M059J (cell line): Measurements from ENCODE around the gene CLTCL1. TPM values are rescaled to one million over a fixed set of nuclear protein-coding genes. Genes with fewer than 3 reads are reported as not detected.

Experiments
- DNase-seq: peaks from one replicate; pipeline ENCODE4 v3.0.0-alpha.2; 2012; ENCODE audit warnings: low read depth
- total RNA-seq: library from RNA; depleted of rRNA; stranded (reverse); fragments of >200 nt; shearing (Covaris generic); gene quantifications from 2 replicates; pipeline ENCODE4 v1.2.3, GENCODE V29; 2014

Gene CLTCL1
- total RNA-seq, 1 experiment from 2014 or later: 5.8 TPM

DNA sequence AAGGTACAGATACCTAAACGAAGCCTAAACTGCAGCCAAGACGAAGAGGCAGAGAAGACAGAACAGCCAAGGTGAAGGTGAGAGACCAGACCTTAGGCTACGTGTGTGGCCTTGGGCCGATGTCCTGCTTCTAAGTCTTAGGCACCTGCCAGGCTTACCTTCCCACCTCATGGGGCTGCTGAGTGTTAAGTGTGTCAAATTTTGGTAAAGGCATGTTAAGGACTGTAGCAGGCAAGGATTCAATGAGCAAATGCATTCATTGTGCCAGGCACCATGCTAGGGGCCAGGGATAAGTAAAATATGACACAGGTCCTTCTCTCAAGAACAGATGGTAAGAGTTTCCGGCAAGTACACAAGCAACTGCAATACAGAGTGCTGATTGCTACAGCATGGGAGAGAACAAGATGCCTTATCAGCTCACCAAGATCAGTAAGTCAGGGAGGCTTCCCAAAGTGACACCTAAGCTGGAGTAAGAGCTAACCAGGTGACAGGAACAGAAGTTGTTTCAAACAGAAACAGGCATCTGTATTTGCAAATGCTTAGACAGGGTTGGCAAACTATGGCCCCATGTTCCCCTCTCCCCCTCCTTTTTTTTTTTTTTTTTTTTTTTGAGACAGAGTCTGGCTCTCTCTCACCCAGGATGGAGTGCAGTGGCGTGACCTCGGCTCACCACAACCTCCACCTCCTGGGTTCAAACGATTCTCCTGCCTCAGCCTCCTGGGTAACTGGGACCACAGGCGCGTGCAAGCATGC is 46.7 kb downstream of the CLTCL1 start:
- no peak for DNase-seq

DNA sequence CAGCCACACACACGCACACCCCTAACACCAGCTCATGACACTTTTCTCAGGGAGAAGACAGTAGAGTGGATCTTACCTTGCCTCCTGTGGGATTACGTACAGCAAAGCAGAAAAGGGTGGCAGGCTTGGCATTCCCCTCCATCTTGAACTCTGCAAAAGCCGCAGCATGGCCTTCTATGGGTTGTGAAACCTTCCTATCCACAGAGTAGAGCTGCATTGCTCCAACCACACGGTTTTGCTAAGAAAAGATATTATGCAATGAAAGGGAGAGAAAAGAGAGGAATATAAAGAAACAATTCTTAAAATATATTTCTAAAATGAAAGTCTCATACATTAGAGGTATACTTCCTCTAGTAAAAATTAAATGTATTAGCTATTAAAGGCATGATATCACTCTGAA is 48.8 kb downstream of the CLTCL1 start:
- DNase-seq: no peak

DNA sequence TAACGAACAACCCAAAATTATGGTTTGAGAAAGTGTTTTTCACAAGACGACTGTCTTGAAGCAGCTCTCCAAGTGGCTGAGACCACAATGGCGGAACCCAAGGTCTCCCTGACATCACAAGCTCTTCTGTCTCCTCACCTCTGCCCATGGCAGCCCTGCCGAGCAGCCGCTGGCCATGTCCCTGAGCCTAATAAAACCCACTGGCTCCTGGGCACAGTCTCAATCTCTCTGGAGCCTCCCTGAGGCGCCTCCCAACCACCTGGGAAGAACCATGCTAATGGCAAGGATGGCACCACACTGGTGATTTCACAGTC is 50.0 kb downstream of the CLTCL1 start:
- DNase-seq: no peak

DNA sequence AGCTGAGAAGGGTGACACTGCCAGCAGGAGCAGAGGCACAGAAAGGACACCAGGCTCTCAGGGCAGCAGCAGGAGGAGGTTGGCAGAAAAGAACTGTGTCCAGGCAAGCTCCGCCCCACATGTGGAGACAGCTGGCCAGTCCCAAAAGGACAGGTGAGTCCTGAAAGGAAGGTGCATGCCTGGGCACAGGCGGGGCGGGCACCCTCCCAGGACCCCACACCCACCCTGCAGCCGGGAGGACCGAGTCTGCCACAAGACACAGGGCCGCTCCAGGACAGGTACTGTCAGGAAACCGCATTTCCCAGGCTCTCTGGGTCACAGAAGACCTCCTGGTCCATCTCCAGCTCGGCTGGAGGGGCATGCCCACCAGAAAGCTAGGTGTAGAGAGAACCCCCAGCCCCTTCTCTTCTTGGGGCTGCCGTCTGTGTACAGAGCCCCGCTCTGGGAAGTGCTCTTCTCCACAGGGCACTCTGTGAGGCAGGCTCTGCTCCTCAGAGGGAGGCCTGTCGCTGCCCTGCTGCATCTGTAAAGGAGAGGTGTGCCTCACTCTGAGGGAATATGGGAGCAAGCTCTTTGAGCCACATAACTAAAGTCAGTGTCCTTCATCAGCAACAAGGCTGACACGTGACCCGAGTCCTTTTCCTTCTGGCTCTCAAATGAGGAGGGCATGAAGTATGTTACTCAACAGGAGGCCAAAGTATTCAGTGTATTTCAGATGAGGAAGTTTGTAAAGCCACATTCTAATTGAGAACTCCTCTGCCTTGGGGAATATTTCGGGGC is 50.5 kb downstream of the CLTCL1 start:
- DNase-seq: no peak

DNA sequence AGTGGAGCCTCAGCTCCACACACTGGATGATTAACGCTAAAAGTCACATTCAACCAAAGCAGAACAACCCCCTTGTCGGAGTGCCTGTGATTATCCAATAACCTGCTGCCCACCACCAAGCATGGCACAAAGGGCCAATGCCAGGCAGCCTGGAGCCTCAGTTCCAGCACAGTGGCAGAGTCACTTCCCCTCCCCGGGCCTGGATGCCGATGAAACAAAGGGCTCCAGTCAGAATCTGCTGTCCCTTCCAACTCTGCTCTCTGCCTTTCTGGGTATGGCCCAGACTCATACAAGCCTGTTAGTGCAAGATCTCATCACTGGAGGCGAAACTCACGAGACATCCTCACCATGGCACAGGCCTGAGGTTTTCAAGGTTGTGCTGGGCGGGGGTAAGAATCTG is 52.1 kb downstream of the CLTCL1 start:
- DNase-seq: no peak

DNA sequence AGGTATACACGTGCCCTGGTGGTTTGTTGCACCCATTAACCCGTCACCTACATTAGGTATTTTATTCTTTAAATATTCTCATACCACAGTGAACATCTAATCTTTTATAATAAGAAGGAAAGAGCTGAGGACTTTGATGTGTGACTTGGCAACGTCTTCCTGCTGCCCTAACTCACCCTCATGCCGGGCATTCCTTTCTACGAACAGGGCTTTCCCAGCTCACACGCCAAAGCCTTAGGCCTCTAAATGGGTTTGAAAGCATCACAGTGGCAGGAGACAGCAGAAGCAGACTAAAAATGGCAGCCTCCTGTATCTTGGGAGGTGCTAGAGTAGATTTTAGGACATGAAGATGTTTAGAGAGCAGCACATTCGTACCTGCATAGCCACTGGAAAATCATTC is 52.6 kb downstream of the CLTCL1 start:
- no peak for DNase-seq

DNA sequence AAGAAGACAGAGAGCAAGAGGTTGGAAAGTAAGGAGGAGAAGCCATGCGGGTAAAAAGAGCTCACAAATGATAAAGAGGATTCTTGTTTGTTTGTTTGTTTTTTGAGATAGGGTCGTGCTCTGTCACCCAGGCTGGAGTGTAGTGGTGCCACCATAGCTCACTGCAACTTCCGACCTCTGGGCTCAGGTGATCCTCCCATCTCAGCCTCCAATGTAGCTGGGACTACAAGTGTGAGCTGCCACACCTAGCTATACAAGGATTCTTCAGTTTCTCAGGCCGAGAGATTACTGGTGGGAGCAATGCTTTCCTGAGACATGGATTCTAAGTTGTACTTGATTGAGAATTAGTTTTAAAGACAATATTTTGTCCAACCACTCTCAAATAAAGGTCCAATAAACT is 55.6 kb downstream of the CLTCL1 start:
- no peak for DNase-seq

DNA sequence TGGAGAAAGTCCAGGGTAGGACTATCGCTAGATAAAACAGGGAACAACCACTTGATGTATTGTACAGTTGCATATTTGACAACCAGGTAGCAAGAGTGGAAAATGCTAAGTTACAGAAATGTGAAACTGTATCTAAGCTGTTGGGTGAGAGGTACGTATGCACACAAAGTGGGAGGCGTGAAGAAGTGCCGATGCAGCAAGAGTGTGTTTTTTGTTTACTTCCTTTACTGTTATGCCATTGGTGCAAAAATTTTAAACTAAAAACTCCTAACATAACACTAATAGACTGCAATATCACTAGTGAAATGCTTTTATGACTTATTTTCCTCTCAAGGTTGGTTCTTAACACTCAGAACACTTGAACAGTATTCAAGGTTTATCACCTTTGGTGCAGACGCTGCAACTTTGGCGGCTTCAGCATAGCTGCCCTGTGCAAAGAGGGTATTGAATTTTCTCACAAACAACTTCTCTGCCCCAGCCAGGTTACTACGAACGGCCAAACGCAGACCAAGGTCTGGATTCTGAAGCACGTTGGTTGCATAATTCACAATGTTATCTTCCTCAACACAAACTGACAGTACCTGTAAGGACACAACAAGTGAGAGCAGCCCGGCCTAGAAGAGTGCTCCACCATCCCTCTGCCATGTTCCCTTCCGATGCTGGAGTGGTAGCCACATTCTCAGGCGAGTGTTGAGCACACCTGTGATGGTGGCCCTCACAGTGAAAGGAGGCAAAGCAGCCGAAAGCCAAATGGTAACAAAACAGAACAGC is 57.2 kb downstream of the CLTCL1 start:
- DNase-seq: no peak

DNA sequence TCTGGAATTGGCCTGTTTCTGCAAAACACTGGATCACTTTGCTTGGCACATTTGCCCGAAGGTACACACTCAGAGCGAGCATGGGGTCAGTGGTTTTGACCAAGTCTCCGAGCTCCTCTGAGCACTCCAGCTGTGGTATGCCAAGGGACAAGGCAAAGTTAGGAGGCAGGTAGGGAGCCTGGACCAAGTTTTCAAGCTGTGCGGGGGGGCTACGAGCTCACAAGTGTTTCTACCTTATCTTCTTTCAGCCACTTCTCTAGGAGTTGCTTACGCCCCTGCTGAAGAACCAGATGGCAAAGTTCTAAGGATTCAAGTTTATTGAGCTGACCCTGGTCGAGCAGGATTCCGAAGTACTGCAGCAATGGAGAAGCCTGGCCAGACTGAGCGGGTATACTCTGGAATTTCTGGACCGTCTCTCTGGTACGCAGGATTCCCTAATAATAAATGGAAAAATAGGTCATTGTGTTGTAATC is 58.3 kb downstream of the CLTCL1 start:
- DNase-seq: no peak

DNA sequence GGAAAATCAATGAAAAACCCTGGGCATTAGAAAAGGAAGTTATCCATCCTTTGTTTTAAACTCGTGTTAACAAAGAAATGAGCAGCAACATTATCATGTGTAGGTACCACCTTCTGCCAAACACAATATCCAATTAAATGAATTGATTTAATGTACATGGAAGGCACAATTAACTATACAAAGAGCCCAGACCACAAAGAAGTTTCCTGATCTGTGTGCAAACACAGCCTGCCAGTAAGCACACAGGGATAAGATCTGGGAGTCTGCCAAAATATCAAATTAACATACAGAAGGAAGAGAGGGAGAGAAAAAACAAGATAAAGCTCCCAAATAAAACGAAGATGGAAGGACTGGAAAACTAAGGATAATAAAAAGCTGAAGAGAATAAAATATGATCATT is 58.9 kb downstream of the CLTCL1 start:
- no peak for DNase-seq

DNA sequence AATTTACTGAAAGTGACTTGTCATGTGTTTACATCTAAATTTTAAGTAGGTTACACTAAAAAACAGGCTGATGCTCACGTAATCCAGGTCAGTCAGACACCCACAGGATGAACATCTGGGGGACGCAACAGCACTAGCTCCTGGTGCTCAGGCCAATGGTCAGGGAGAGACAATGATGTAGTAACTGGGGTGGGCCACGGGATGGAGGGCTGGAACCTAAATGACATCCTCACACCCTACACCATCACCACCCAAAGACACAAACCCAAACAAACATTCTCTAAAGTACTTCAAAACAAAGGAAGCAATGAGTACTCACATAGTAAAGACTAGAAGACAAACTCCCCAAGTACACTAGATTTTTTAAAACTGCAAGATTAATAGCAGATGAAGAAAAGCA is 59.5 kb downstream of the CLTCL1 start:
- no peak for DNase-seq

DNA sequence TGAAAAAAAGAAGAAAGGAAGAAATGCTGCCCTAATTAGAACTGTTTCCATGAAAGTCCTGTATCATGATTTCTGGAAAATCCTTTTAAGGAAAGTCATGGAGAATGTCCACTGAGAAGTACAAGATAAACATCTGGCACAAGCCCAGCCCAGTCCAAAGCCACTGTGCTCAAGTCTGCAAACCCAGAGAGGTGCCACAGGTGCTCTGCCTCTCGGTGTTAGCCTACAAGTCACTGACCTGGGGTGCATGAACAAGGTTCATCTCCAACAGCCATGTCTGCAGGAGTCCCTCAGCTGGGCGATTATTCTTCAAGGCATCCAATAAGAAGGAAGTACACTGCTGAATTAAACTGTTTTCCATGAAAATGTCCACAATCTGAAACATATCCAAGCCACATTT is 61.9 kb downstream of the CLTCL1 start:
- DNase-seq: no peak

DNA sequence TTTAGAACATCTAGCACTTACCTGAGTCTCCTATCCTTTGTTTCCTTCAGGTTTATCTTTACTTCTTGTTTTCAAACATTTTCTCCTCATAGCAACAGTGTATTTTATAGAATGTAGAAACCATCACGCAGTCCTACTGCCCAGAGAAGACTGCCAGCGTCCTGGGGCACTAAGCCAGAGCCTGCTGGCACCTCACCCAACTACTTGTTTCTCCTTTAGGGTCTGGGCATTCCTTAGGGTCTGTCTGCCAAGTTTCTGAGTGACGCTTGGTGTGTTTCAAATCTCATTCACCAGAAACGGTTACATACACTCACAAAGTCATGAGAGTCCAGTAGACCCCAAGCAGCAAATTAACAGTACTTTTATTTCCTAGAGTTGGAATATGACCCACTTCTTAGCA is 63.3 kb downstream of the CLTCL1 start:
- DNase-seq: no peak

DNA sequence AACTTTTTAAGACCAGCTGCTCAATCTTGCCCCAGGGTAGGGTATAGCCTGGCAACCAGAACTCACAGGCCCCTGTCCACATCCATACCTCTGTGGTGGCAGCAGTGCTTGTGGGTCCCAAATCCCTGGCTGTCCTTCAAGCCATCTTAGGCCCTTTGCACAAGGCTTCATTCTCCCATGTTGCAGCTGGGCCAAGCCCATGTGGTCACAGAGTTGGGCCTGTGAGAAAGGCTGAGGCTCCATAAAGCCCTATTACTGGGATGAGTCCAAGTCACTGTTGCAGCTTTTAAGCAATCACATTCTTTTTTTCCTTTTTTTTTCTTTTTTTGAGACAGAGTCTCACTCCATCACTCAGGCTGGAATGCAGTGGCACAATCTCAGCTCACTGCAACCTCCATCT is 65.1 kb downstream of the CLTCL1 start:
- DNase-seq: no peak

DNA sequence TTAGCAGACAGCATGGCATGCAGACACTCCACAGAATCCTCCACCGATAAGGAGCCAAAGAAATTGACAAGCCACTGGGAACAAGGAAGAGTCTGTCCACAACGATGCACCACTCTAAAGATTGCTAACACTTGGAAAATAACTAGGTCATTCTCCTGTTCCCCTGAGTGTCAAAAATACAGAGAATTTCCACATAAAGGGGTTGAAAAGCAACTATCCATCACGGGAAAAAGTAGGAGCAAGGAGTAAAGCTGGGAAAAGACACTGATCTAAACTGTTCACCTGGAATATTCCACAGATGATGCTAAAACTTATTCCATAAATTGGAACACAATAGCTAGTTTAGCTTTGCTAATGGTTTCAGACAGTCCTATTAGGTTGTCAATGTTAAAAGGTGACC is 66.0 kb downstream of the CLTCL1 start:
- DNase-seq: no peak

DNA sequence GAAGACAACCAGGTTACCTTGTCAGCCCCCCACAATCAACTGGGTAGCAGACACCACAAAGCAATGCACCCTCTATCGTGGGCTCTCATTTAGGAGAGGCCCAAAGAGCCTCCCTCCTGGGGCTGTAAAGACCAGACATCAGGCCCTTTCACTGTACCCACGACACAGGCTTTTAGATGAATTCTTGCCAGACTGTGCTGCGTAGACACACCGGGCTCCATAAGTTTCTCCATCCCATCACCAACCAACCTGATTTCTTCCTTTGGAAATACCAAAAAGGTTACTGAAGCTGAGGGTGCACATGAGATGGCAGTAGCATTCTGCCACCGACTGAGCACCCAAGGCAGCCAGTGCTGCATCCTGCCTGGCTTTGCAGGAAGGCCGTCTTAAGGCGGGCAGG is 66.5 kb downstream of the CLTCL1 start:
- no peak for DNase-seq

DNA sequence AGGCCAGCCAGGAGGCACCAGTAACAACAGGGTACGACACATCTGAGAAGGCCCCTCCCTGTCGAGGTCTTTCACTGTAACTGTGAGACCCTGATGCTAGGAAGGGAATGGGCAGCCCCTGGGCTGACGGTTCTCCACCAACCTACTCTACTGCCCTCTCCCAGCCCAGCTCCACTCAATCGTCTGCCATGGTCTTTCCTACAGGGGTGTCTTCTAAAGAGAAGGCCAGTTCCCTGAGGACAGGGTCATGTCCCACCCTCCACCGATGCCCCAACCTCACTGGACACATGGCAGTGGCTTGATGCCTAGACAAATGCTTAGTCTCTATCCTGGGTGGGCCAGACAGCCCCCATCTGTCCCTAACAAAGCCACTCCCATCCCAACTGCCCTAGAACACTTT is 67.0 kb downstream of the CLTCL1 start:
- DNase-seq: no peak

DNA sequence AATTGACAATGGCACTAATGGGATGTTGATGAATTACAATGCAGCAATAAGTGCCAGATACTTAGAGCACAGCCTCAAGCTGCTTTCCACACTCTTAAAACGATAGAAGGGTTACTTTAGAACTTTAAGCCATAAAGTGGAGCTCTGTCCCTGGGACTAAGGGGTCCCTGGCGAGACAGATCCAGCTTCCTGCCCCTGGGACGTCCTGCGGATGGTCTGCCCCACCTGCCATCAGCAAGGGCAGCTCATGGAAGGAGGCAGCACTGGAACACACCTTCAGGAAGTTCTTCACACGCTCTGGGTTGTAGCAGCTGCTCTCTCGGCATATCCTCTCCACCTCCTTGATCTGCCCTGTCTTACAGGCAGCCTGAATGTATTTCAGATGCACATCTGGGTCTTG is 67.9 kb downstream of the CLTCL1 start:
- no peak for DNase-seq

DNA sequence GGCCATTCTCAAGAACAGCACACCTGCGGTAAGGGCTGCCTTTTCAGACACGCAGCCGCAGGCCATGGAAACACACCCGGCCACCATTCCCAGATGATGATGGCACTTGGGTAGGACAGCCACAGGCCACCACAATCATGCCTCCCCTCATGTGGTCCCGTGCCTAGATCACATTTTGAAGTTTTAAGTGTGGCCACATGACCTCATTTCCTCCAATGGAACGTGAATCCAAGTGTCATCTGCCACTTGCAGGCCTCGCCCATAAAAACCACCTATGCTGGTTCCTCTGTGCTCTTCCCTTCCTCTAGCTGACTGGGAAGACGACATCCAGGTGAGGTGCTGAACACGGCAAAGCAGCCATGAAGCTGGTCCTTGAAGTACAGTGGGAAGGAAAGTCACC is 68.4 kb downstream of the CLTCL1 start:
- no peak for DNase-seq

DNA sequence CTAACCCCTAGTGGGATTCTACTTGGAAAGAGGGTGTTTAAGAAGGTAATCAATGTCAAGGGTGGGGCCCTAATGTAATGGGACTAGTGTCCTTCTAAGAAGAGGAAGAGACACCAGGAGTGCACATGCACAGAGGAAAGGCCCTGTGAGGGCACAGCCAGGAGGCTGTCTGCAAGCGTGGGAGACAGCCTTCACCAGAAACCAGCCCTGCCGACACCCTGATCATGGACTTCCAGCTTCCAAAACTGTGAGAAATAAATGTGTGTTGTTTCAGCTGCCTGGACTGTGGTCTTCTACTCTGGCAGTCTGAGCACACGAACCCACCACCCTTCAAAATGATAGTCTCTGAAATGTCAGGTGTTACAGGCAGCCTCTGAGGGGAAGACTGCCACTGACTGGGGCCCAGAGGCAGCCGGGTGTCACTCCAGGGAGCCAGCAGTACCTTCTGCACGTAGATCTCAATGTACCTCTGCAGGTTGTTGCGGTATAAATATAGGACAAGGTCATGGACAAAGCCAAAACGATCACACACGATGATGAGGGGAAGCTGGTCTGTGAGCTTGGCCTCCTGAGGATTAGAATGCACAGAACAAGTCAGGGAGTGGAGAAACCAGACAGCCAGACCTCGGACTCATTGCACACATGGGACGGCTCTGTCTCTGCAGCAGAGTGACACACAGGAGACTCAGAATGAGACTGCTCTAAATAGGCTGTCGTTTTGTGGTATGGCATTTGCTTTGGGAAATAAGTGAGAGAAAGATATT is 69.1 kb downstream of the CLTCL1 start:
- DNase-seq: no peak

DNA sequence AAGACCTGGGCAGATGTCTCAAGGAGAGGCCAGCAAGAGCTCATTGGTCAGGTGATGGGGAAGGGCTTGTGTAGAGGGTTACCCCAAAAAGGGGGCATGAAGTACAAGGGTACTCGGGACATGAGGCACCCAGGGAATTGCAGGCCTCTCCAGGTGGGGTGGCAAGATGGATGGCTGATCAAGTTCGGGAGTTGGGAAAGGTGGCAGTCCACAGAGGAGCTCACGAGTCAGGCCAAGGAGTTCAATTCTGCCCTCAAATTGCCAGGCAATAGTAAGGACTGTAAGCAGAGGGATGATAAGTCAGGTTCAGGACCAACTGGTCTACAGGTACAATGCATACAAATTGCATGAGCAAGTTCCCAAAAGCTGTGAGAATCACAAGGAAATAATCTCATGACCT is 70.7 kb downstream of the CLTCL1 start:
- DNase-seq: no peak
